NT2/D1 (cell line): ENCODE results near the gene ROCK1.

Experiments used
- DNase-seq: peaks from one replicate; pipeline ENCODE4 v3.0.0-alpha.2; 2011; ENCODE audit warnings: low read depth, low spot score
- H3K27me3 ChIP-seq: 2 replicates; pipeline ENCODE4 v1.6.0; 2011; ENCODE audit warnings: mild to moderate bottlenecking; ENCODE audit not compliant: insufficient read length, insufficient read depth
- H3K36me3 ChIP-seq: 2 replicates; pipeline ENCODE4 v1.6.1; 2011; ENCODE audit warnings: mild to moderate bottlenecking, low read length, mixed read lengths; ENCODE audit not compliant: insufficient read depth, insufficient read length
- H3K4me1 ChIP-seq: 2 replicates; pipeline ENCODE4 v1.5.1; 2011; ENCODE audit not compliant: insufficient read depth, insufficient read length
- H3K4me3 ChIP-seq: 2 replicates; pipeline ENCODE4 v1.5.1; 2011; ENCODE audit warnings: low read depth; ENCODE audit not compliant: insufficient read length
- H3K9ac ChIP-seq: 2 replicates; pipeline ENCODE4 v1.6.0; 2011; ENCODE audit warnings: low read depth; ENCODE audit not compliant: insufficient read length
- H3K9me3 ChIP-seq: 2 replicates; pipeline ENCODE4 v1.5.1; 2011; ENCODE audit warnings: mild to moderate bottlenecking, low read length; ENCODE audit not compliant: insufficient read depth
- SUZ12 ChIP-seq: IDR thresholded peaks from 2 replicates; pipeline ENCODE4 v1.6.1; 2011; ENCODE audit not compliant: insufficient read length, insufficient read depth; ENCODE audit errors: extremely low read depth
- YY1 ChIP-seq: IDR thresholded peaks from 2 replicates; pipeline ENCODE4 v1.6.1; 2011; ENCODE audit not compliant: insufficient read length, insufficient read depth
- ZNF274 ChIP-seq: IDR thresholded peaks from 2 replicates; pipeline ENCODE4 v1.6.1; 2011; ENCODE audit warnings: mild to moderate bottlenecking, low read depth, low read length

The ROCK1 gene

DNA sequence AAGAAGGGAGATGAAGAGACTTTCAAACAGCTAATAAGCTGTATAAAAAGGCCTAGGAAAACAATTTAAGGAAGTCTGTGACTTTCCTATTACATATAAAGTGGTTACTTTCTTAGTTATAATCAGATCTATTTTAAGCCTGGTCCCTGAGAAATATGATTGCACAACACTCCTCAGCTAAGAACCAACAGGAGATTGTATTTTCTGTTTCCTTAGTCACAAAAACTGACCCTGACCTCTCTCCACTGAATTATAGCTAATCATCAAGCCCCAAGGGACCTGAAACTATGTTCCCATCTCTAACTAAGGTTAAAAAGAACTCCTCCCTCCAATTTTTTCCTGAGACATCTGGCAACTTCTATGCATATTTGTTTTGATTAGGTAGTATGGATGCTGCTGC is 106.9 kb downstream of the ROCK1 start:
- DNase-seq: no peak
- H3K9me3 ChIP-seq: no peaks in the 10 kb centered on the region
- no peaks in the 10 kb centered on the region for H3K27me3 ChIP-seq
- no peaks in the 10 kb centered on the region for H3K4me1 ChIP-seq
- TF ChIP-seq SUZ12 (no peak), ZNF274 (no peak), YY1 (no peak)
- no peak overlapping the region for H3K9ac ChIP-seq
- peaks cover 28% of the 10 kb centered on the region for H3K36me3 ChIP-seq
- no peak overlapping the region for H3K4me3 ChIP-seq

DNA sequence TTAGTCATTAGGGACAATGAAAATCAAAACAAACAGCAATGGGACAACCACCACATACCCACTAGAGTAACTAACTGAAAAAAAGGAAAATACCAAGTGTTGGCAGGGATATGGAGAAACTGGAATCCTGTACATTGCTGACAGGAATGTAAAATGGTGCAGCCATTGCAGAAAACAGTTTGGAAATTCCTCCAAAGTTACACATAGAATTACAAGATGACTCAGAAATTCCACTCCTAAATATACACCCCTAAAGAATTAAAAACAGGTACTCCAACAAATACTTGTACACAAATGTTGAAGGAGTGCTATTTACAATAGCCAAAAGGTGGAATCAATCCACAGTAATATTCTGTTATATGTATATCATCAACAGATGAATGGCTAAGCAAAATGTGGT is 110.9 kb downstream of the ROCK1 start:
- Histone ChIP-seq H3K9ac (no peak overlapping the region), H3K9me3 (no peaks in the 10 kb centered on the region), H3K27me3 (no peaks in the 10 kb centered on the region), H3K4me1 (no peaks in the 10 kb centered on the region), H3K4me3 (no peak overlapping the region), H3K36me3 (peaks cover 16% of the 10 kb centered on the region)
- TF ChIP-seq ZNF274: no peak
- TF ChIP-seq SUZ12: no peak
- no peak for TF ChIP-seq YY1
- DNase-seq: no peak

DNA sequence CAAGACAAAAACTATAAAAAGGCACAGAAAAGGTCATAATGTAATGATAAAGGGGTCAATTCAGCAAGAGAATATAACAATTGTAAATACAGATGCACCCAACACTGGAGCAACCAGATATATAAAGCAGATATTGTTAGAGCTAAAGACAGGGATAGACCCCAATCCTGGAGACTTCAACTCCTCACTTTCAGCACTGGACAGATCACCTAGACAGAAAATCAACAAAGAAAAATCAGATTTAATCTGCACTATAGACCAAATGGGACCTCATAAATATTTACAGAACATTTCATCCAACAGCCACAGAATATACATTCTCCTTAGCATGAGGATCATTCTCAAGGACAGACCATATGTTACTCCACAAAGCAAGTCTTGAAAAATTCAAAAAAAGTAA is 114.2 kb downstream of the ROCK1 start:
- H3K27me3 ChIP-seq: no peaks in the 10 kb centered on the region
- no peak for DNase-seq
- H3K9me3 ChIP-seq: no peaks in the 10 kb centered on the region
- no peak overlapping the region for H3K4me3 ChIP-seq
- no peak overlapping the region for H3K9ac ChIP-seq
- TF ChIP-seq ZNF274: no peak
- TF ChIP-seq YY1: no peak
- TF ChIP-seq SUZ12: no peak
- peaks cover 4% of the 10 kb centered on the region for H3K36me3 ChIP-seq
- H3K4me1 ChIP-seq: no peaks in the 10 kb centered on the region

DNA sequence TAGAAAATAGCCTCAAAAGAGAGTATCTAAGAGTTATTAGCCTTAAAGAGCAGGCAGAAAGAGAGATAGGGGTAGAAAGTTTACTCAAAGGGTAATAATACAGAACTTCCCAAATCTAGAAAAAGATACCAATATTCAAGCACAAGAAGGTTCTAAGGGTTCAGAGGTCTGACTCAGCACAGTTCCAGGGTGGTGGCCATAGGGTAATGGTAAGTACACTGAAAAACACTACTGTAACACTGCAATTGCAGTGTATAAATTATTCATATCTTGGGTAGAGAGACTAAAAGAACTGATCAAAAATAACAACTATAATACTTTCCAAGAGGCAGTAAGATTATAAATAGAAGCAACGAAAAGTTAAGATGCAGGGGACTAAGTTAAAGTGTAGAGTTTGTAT is 115.2 kb downstream of the ROCK1 start:
- Histone ChIP-seq H3K36me3 (peaks cover 4% of the 10 kb centered on the region), H3K9me3 (no peaks in the 10 kb centered on the region), H3K9ac (no peak overlapping the region), H3K27me3 (no peaks in the 10 kb centered on the region), H3K4me3 (no peak overlapping the region), H3K4me1 (no peaks in the 10 kb centered on the region)
- no peak for TF ChIP-seq SUZ12
- TF ChIP-seq ZNF274: no peak
- no peak for TF ChIP-seq YY1
- no peak for DNase-seq

DNA sequence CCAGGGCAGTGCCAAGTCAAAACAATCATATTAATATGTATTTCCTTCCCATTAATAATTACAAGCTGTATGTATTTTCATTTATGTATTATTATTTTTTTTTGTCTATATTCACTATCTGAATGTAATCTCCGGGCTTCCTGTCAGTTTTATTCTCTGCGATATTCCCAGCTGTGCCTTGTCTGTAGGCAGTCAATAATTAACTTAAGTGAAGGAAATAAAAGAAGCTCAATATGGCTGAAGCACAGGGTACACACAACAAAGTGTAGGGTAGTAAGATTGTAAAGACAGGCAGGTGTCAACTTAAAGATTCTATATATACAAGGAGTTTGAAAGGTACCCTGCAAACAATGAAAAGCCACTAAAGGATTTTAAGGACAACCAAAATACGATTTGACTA is 122.9 kb downstream of the ROCK1 start:
- no peaks in the 10 kb centered on the region for H3K27me3 ChIP-seq
- H3K36me3 ChIP-seq: peaks cover 17% of the 10 kb centered on the region
- DNase-seq: no peak
- H3K4me1 ChIP-seq: no peaks in the 10 kb centered on the region
- TF ChIP-seq ZNF274: no peak
- no peak for TF ChIP-seq YY1
- H3K4me3 ChIP-seq: no peak overlapping the region
- H3K9ac ChIP-seq: no peak overlapping the region
- no peaks in the 10 kb centered on the region for H3K9me3 ChIP-seq

DNA sequence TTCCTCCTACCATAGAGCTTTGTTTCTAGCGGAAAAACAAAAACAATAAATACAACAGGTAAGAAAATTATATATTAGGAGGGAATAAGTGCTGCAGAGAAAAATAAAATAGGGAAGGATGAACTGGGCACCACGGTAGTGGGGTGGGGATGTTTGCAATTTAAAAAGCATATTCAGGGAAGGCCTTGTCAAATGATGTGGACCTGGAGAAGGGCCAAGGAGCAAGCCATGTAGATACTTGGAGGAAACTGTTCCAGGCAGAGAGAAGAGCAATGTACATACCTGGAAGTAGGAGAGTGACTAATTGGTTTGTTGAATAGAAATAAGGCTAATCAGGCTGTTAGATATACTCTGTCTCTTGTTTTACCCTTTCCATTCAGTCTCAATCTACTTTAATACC is 136.5 kb downstream of the ROCK1 start:
- Histone ChIP-seq H3K36me3 (peaks cover 21% of the 10 kb centered on the region), H3K9me3 (no peaks in the 10 kb centered on the region), H3K4me3 (no peak overlapping the region), H3K27me3 (no peaks in the 10 kb centered on the region), H3K4me1 (no peaks in the 10 kb centered on the region), H3K9ac (no peak overlapping the region)
- TF ChIP-seq ZNF274 (no peak), YY1 (no peak), SUZ12 (no peak)
- DNase-seq: no peak

DNA sequence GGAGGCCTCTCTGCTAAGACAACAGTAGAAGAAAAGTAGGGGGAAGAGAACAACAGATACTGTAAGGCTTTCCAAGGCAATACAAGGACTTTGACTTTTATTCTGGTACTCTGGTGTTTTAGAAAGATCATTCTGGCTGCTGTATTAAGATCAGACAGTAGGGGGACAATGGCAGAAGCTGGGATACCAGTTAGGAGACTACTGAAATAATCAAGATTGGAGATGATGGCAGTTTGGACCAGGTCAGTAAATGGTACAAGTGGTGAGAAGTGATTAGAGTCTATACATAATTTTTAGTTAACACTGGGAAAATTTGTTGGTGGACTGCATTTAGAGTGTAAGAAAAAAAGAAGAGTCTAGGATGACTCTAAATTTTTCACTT is 139.7 kb downstream of the ROCK1 start:
- Histone ChIP-seq H3K4me3 (no peak overlapping the region), H3K4me1 (no peaks in the 10 kb centered on the region), H3K9me3 (no peaks in the 10 kb centered on the region), H3K9ac (no peak overlapping the region), H3K36me3 (peaks cover 29% of the 10 kb centered on the region), H3K27me3 (no peaks in the 10 kb centered on the region)
- no peak for DNase-seq
- TF ChIP-seq SUZ12: no peak
- TF ChIP-seq ZNF274: no peak
- no peak for TF ChIP-seq YY1

DNA sequence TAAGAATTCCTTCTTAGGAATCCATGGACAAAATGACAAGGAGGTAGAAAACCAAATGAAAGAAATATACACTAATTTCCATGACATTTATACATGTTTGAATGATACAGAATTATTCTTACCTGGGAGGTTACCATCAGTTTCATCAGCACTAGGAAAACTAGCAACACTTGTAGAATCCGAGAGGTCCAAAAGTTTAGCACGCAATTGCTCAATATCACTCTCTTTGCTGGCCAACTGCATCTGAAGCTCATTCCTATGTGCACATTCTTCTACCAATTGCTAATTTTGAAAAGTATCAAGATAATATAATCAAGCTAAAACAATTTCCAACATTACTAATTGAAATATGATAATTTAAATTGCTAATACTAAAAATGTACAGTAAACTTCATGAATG is 144.8 kb downstream of the ROCK1 start:
- no peak overlapping the region for H3K4me3 ChIP-seq
- H3K9me3 ChIP-seq: no peaks in the 10 kb centered on the region
- no peaks in the 10 kb centered on the region for H3K4me1 ChIP-seq
- no peaks in the 10 kb centered on the region for H3K27me3 ChIP-seq
- peaks cover 23% of the 10 kb centered on the region for H3K36me3 ChIP-seq
- no peak overlapping the region for H3K9ac ChIP-seq
- no peak for TF ChIP-seq YY1
- no peak for TF ChIP-seq SUZ12
- no peak for TF ChIP-seq ZNF274
- no peak for DNase-seq
